ENCODE results near the gene IMP4.

DNA sequence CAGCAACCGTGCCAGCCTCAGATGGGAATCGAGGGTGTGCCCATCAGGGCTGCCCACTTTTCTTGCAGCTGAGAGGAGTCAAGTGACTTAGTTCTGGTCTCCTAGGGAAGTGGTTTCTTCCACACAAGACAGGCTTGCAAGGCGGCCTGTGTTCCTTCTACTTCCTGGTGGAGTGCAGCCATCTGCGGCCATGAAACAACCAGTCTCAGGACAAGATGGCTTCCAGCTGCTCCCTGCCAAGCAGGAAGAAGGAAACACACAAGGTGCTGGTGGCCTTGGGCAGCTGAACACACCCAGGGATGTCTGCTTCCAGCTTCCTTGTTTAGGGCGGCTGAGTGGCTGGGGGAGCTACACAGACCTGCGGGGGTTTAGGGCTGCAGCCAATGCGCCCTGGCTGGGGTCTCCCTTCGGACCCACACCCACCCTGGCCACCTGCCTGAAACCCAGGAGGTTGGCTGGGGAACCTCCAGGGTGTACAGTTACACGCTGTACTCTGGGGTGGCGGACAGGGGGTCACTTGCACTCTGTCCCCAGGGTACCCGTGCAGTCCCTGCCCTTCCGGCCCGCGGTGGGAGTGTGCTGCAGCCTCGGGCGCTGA lies 47.9 kb downstream of the IMP4 start:
- no peak for TF ChIP-seq POLR2A (IDR thresholded peaks at IDR 0.05)
- TF ChIP-seq, protein P1, sequence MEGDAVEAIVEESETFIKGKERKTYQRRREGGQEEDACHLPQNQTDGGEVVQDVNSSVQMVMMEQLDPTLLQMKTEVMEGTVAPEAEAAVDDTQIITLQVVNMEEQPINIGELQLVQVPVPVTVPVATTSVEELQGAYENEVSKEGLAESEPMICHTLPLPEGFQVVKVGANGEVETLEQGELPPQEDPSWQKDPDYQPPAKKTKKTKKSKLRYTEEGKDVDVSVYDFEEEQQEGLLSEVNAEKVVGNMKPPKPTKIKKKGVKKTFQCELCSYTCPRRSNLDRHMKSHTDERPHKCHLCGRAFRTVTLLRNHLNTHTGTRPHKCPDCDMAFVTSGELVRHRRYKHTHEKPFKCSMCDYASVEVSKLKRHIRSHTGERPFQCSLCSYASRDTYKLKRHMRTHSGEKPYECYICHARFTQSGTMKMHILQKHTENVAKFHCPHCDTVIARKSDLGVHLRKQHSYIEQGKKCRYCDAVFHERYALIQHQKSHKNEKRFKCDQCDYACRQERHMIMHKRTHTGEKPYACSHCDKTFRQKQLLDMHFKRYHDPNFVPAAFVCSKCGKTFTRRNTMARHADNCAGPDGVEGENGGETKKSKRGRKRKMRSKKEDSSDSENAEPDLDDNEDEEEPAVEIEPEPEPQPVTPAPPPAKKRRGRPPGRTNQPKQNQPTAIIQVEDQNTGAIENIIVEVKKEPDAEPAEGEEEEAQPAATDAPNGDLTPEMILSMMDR (IDR thresholded peaks at IDR 0.05) = no peak
